Calu3 (cell line): ENCODE results near the gene FRY. TPM values are rescaled to one million over a fixed set of nuclear protein-coding genes. Genes with fewer than 3 reads are reported as not detected.
A peak's percentile ranks its signal among the peaks of the same experiment; 100 is the strongest.

Experiments used
- BruUV-seq: library from RNA; stranded (reverse); fragments of 400-500 nt; replicated peaks from 2 replicates; lab custom pipeline; 2021; lab: Mats Ljungman, UMichigan
- CTCF ChIA-PET: fragments of 300-600 bp; sonication (Branson Sonifier 250); formaldehyde crosslinking; loops from one replicate; lab custom pipeline; 2022; ENCODE audit warnings: antibody characterized with exemption; lab: Charles Lee
- DNase-seq: peaks from one replicate; pipeline ENCODE4 v3.0.0; 2022
- H3K27ac Mint-ChIP-seq: one replicate; pipeline ENCODE4 v1.8.0; 2022; ENCODE audit warnings: mixed read lengths; ENCODE audit not compliant: unreplicated experiment
- H3K27me3 Mint-ChIP-seq: one replicate; pipeline ENCODE4 v1.8.0; 2022; ENCODE audit warnings: mixed read lengths; ENCODE audit not compliant: unreplicated experiment
- H3K36me3 Mint-ChIP-seq: one replicate; pipeline ENCODE4 v1.8.0; 2022; ENCODE audit warnings: mild to moderate bottlenecking, moderate library complexity, mixed read lengths; ENCODE audit not compliant: insufficient read depth, unreplicated experiment
- H3K4me1 Mint-ChIP-seq: one replicate; pipeline ENCODE4 v1.8.0; 2022; ENCODE audit warnings: mild to moderate bottlenecking, low read depth, mixed read lengths; ENCODE audit not compliant: unreplicated experiment
- H3K4me3 Mint-ChIP-seq: one replicate; pipeline ENCODE4 v1.8.0; 2022; ENCODE audit warnings: mild to moderate bottlenecking, low read depth, moderate library complexity, mixed read lengths; ENCODE audit not compliant: unreplicated experiment
- H3K9me3 Mint-ChIP-seq: one replicate; pipeline ENCODE4 v1.8.0; 2022; ENCODE audit warnings: low read depth, mixed read lengths; ENCODE audit not compliant: unreplicated experiment
- CTCF ChIP-seq: fragments of 200-600 bp; IDR thresholded peaks from one replicate; pipeline ENCODE4 v1.8.0; 2022; ENCODE audit warnings: antibody characterized with exemption; ENCODE audit not compliant: unreplicated experiment
- intact Hi-C: fragments of 100-400 bp; cut with micrococcal nuclease; formaldehyde crosslinking; loops from one replicate; pipeline ENCODE4 v1.10.0; 2022; ENCODE audit not compliant: unreplicated experiment
- total RNA-seq: library from RNA; stranded (reverse); gene quantifications from 2 replicates; pipeline ENCODE4 v1.2.3, GENCODE V29; 2022

The FRY gene
- total RNA-seq, 1 experiment from 2014 or later, result 6.2 TPM

- no peak for TF ChIP-seq CTCF
- no peaks in the 10 kb centered on the region for H3K27me3 Mint-ChIP-seq
- H3K9me3 Mint-ChIP-seq, result no peaks in the 10 kb centered on the region
- no peaks in the 10 kb centered on the region for H3K36me3 Mint-ChIP-seq
- DNase-seq, result no peak
- intact Hi-C loops, result no loop called here
- CTCF ChIA-PET, result no interaction called here
- no peak overlapping the region for H3K4me3 Mint-ChIP-seq
- H3K27ac Mint-ChIP-seq, result no peak overlapping the region
- peaks cover 11% of the 10 kb centered on the region for H3K4me1 Mint-ChIP-seq
- BruUV-seq, result no TSS peak
Observed at GRCh38 chr13:32252812-32253438, 221.4 kb downstream of the FRY start.

GRCh38 chr13:32253911-32254399 is 222.4 kb downstream of the FRY start:
- DNase-seq, result peak; percentile 5
- CTCF ChIA-PET, result no interaction called here
- H3K36me3 Mint-ChIP-seq, result no peaks in the 10 kb centered on the region
- H3K27ac Mint-ChIP-seq, result no peak overlapping the region
- H3K27me3 Mint-ChIP-seq, result no peaks in the 10 kb centered on the region
- intact Hi-C loops, result no loop called here
- no peak overlapping the region for H3K4me3 Mint-ChIP-seq
- no TSS peak for BruUV-seq
- peaks cover 11% of the 10 kb centered on the region for H3K4me1 Mint-ChIP-seq
- no peak for TF ChIP-seq CTCF
- no peaks in the 10 kb centered on the region for H3K9me3 Mint-ChIP-seq

DNA sequence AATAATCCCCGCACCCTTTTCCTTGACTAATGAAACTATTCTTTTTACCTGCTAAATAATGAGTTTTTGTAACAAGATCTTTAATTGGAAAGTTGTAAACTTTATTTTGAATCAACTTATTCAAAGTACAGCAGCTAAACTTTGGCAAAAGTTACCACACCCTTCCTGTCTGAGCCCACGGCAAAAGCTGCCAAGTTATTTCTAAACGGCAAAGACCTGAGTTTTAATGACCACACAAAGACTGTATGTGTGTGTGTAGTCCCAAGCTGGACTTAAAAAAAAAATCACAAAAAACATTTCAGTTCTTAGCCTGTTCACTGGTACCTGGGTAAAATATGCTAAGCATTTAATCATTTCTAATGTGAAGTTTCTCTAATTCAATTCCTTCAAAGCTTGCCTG is 222.8 kb downstream of the FRY start:
- Mint-ChIP-seq H3K4me1 (peaks cover 11% of the 10 kb centered on the region), H3K4me3 (no peak overlapping the region), H3K36me3 (no peaks in the 10 kb centered on the region), H3K27ac (no peak overlapping the region), H3K9me3 (no peaks in the 10 kb centered on the region), H3K27me3 (no peaks in the 10 kb centered on the region)
- BruUV-seq, result no TSS peak
- no peak for DNase-seq
- TF ChIP-seq CTCF, result no peak
- CTCF ChIA-PET, result interaction anchor here (1.6 kb wide), 1 partner anchor 7 kb away, joined by 3 read pairs; no protein-coding TSS in a partner anchor
- intact Hi-C loops, result no loop called here

- intact Hi-C loops, result no loop called here
Observed at GRCh38 chr13:32254916-32255723, 223.5 kb downstream of the FRY start.

More at GRCh38 chr13:32254916-32255723, 223.5 kb downstream of the FRY start:
- H3K4me3 Mint-ChIP-seq, result no peak overlapping the region
- H3K9me3 Mint-ChIP-seq, result no peaks in the 10 kb centered on the region
- CTCF ChIA-PET, result interaction anchor here (0.5 to 1.6 kb wide), 2 partner anchors 8 to 1496 kb away, joined by 3 read pairs; no protein-coding TSS in a partner anchor
- H3K27me3 Mint-ChIP-seq, result no peaks in the 10 kb centered on the region
- H3K4me1 Mint-ChIP-seq, result peaks cover 11% of the 10 kb centered on the region
- DNase-seq, result no peak
- TF ChIP-seq CTCF, result no peak
- no peaks in the 10 kb centered on the region for H3K36me3 Mint-ChIP-seq
- BruUV-seq, result no TSS peak
- H3K27ac Mint-ChIP-seq, result no peak overlapping the region
